M059J (cell line): ENCODE data around the gene SPTSSB. TPM values are rescaled to one million over a fixed set of nuclear protein-coding genes. Genes with fewer than 3 reads are reported as not detected.

Experiments used
- DNase-seq: peaks from one replicate; pipeline ENCODE4 v3.0.0-alpha.2; 2012; ENCODE audit warnings: low read depth
- total RNA-seq: library from RNA; depleted of rRNA; stranded (reverse); fragments of >200 nt; shearing (Covaris generic); gene quantifications from 2 replicates; pipeline ENCODE4 v1.2.3, GENCODE V29; 2014; rRNA removed

SPTSSB gene
- total RNA-seq: not detected in 2 replicates

GRCh38 chr3:161371441-161372320 lies at the start of gene SPTSSB:
Gene SPTSSB (minus strand): TSS chr3:161371517. CDS start chr3:161346323, 25,194 bp downstream.
- DNase-seq: peak; percentile 16

GRCh38 chr3:161420746-161421145 lies 49.4 kb upstream of the SPTSSB start:
- peak; percentile 32 for DNase-seq

- no peak for DNase-seq
Measured at GRCh38 chr3:161419555-161420333, 48.4 kb upstream of the SPTSSB start.

GRCh38 chr3:161415506-161416231 lies 44.4 kb upstream of the SPTSSB start:
- peak; percentile 91 for DNase-seq

GRCh38 chr3:161414907-161415306 lies 43.6 kb upstream of the SPTSSB start:
- no peak for DNase-seq

- DNase-seq: no peak
Measured at GRCh38 chr3:161413855-161414210, 42.5 kb upstream of the SPTSSB start.

GRCh38 chr3:161413127-161413854 lies 42.0 kb upstream of the SPTSSB start:
- DNase-seq: peak; percentile 81

- peak; percentile 39 for DNase-seq
Measured at GRCh38 chr3:161412123-161412522, 40.8 kb upstream of the SPTSSB start.

GRCh38 chr3:161409858-161410257 lies 38.5 kb upstream of the SPTSSB start:
- peak; percentile 26 for DNase-seq

- peak; percentile 63 for DNase-seq
Measured at GRCh38 chr3:161409069-161409468, 37.8 kb upstream of the SPTSSB start.

- no peak for DNase-seq
Measured at GRCh38 chr3:161406594-161407555, 35.6 kb upstream of the SPTSSB start.

GRCh38 chr3:161405836-161406235 lies 34.5 kb upstream of the SPTSSB start:
- no peak for DNase-seq

GRCh38 chr3:161405087-161405486 lies 33.8 kb upstream of the SPTSSB start:
- no peak for DNase-seq

- DNase-seq: peak; percentile 78
Measured at GRCh38 chr3:161403251-161403650, 31.9 kb upstream of the SPTSSB start.

GRCh38 chr3:161401389-161401788 lies 30.1 kb upstream of the SPTSSB start:
- peak; percentile 28 for DNase-seq

GRCh38 chr3:161400650-161401049 lies 29.3 kb upstream of the SPTSSB start:
- DNase-seq: no peak

- no peak for DNase-seq
Measured at GRCh38 chr3:161395115-161396012, 24.0 kb upstream of the SPTSSB start.

GRCh38 chr3:161393803-161394202 lies 22.5 kb upstream of the SPTSSB start:
- DNase-seq: no peak

GRCh38 chr3:161393310-161393709 lies 22.0 kb upstream of the SPTSSB start:
- no peak for DNase-seq
